GM18499 (cell line): ENCODE measurements around the gene GRK3.
"Not testable (repeated sequence)": the region's sequence is repeated elsewhere in the genome, so short reads cannot be mapped to it uniquely, and the experiment has no call there.

Source experiments
- ATAC-seq: cut with Tn5 transposase; IDR thresholded peaks from one replicate; pipeline ENCODE4 v1.9.1; 2021; ENCODE audit warnings: moderate number of reproducible peaks; ENCODE audit not compliant: insufficient read depth, unreplicated experiment

The GRK3 gene

GRCh38 chr22:25548866-25549464 lies 15.5 kb upstream of the GRK3 start:
- no peak for ATAC-seq

- no peak for ATAC-seq
Observed at GRCh38 chr22:25551396-25551795, 13.1 kb upstream of the GRK3 start.

GRCh38 chr22:25552405-25552804 lies 12.1 kb upstream of the GRK3 start:
- not testable (repeated sequence) for ATAC-seq

- ATAC-seq = no peak
Observed at GRCh38 chr22:25553131-25553530, 11.3 kb upstream of the GRK3 start.

- no peak for ATAC-seq
Observed at GRCh38 chr22:25554238-25554671, 10.2 kb upstream of the GRK3 start.

- ATAC-seq = no peak
Observed at GRCh38 chr22:25554689-25555088, 9.8 kb upstream of the GRK3 start.

- no peak for ATAC-seq
Observed at GRCh38 chr22:25555586-25555985, 8.9 kb upstream of the GRK3 start.

- ATAC-seq = no peak
Observed at GRCh38 chr22:25557218-25557617, 7.3 kb upstream of the GRK3 start.

- no peak for ATAC-seq
Observed at GRCh38 chr22:25558341-25558740, 6.1 kb upstream of the GRK3 start.

- ATAC-seq = not testable (repeated sequence)
Observed at GRCh38 chr22:25559910-25560309, 4.6 kb upstream of the GRK3 start.

- ATAC-seq = not testable (repeated sequence)
Observed at GRCh38 chr22:25561182-25561581, 3.3 kb upstream of the GRK3 start.

- not testable (repeated sequence) for ATAC-seq
Observed at GRCh38 chr22:25561927-25562326, 2.5 kb upstream of the GRK3 start.

GRCh38 chr22:25562966-25563760 lies 1.3 kb upstream of the GRK3 start:
- not testable (repeated sequence) for ATAC-seq

- ATAC-seq = no peak
Observed at GRCh38 chr22:25563761-25564319, 635 bp upstream of the GRK3 start.

GRCh38 chr22:25564979-25565677 lies 653 bp downstream of the GRK3 start:
- ATAC-seq = no peak

- no peak for ATAC-seq
Observed at GRCh38 chr22:25566186-25566897, 1.9 kb downstream of the GRK3 start.

- ATAC-seq = no peak
Observed at GRCh38 chr22:25566898-25567235, 2.4 kb downstream of the GRK3 start.

- no peak for ATAC-seq
Observed at GRCh38 chr22:25567251-25567675, 2.8 kb downstream of the GRK3 start.

GRCh38 chr22:25568066-25568465 lies 3.6 kb downstream of the GRK3 start:
- not testable (repeated sequence) for ATAC-seq

GRCh38 chr22:25569361-25569760 lies 4.9 kb downstream of the GRK3 start:
- no peak for ATAC-seq
